ENCODE measurements around the gene MAGEA2B. TPM values are rescaled to one million over a fixed set of nuclear protein-coding genes. Genes with fewer than 3 reads are reported as not detected.
"Not testable (repeated sequence)": the region's sequence is repeated elsewhere in the genome, so short reads cannot be mapped to it uniquely, and the experiment has no call there.

Gene MAGEA2B
- polyA plus RNA-seq, 1 experiment, result not detected

DNA sequence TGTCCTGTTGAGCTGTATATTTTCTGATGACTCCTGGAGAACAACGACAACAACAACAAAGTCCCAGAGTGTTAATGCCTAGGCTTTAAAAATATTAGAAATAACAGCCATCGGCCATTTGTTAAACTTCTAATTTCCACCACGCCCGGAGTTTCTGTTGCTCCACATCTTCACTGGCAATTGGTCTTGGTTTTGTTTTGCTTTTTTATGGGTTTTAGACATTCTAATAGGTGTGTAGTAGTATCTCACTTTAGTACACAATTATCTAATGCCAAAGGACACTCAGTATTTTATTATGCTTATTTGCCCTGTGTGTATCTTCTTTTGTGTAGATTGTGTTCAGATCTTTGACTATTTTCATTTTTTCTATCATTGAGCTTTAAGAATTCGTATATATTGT lies 24.1 kb downstream of the MAGEA2B start:
- ChIA-PET POLR2A (no interaction called here), CTCF (no interaction called here)
- DNase-seq (ENCODE audit: low read depth, low spot score), result no peak

DNA sequence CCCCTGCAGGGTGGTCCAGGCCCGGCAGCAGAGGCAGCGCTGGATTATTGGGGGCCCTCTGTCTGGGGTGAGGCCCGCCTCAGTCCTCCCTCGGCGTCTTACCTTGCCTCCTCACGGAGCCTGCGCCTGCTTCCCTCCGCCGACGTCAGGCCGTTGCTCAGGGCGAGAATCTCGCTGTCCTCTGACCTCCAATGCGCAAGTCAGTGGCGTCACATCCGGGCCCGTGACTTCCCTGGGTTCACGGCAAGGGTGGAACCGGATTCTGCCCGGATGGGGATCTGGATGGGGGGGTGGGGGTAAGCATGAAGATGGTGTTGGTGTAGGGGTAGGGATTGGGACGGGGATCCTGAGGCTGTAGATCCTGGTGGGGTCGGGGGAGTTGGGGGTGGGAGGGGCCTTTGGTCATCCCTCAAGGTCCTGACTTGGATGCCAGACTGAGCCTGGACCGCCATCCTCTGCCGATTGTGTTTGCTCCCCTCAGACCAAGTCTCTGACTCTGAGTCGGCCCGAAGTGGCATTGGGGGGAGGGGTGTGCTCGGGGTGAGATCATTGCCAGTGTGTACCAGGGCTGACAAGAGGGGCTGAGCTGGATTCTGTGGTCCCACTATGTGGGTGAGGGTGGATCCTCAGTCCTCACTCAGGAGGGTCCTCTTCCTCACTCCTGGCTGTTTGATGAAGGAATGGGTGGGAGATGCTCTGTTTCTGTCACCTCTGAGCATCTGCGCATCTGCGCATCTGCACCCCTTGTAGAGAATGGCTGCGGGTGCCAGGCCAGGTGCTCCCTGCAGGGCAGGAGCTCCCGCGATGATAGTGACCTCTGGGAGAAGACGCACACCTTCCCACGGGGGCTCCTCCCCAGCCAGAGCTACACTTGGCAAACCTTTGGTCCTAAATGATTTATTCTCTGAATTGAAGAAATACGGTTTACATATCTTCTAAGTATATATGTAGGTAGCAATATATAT lies 39.5 kb downstream of the MAGEA2B start, which contains the start of gene MAGEA2:
Gene MAGEA2, minus strand, starts transcription at position 157 of the 965 bp plus-strand sequence. CDS start 2,479 bp downstream, outside the sequence.
- CTCF ChIA-PET; H3K27me3 ChIP-seq (ENCODE audit: control insufficient read depth, insufficient read depth, low read length); H3K9me3 ChIP-seq (ENCODE audit: control insufficient read depth, insufficient read depth, low read length); POLR2A ChIA-PET; DNase-seq (ENCODE audit: low read depth, low spot score); H3K27ac ChIP-seq (ENCODE audit: low read depth, low read length); H3K4me3 ChIP-seq (ENCODE audit: low read depth, low read length): not testable (repeated sequence)

More for the DNA sequence above, 24.1 kb downstream of the MAGEA2B start:
- H3K27me3 ChIP-seq (ENCODE audit: control insufficient read depth, insufficient read depth, low read length), result no peaks in the 10 kb centered on the region
- H3K9me3 ChIP-seq (ENCODE audit: control insufficient read depth, insufficient read depth, low read length), result no peaks in the 10 kb centered on the region
- no peak overlapping the region for H3K27ac ChIP-seq (ENCODE audit: low read depth, low read length)
- H3K4me3 ChIP-seq (ENCODE audit: low read depth, low read length), result no peak overlapping the region
- TF ChIP-seq, protein P1, sequence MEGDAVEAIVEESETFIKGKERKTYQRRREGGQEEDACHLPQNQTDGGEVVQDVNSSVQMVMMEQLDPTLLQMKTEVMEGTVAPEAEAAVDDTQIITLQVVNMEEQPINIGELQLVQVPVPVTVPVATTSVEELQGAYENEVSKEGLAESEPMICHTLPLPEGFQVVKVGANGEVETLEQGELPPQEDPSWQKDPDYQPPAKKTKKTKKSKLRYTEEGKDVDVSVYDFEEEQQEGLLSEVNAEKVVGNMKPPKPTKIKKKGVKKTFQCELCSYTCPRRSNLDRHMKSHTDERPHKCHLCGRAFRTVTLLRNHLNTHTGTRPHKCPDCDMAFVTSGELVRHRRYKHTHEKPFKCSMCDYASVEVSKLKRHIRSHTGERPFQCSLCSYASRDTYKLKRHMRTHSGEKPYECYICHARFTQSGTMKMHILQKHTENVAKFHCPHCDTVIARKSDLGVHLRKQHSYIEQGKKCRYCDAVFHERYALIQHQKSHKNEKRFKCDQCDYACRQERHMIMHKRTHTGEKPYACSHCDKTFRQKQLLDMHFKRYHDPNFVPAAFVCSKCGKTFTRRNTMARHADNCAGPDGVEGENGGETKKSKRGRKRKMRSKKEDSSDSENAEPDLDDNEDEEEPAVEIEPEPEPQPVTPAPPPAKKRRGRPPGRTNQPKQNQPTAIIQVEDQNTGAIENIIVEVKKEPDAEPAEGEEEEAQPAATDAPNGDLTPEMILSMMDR (IDR thresholded peaks at IDR 0.05; ENCODE audit: low read depth, low read length), result no peak

DNA sequence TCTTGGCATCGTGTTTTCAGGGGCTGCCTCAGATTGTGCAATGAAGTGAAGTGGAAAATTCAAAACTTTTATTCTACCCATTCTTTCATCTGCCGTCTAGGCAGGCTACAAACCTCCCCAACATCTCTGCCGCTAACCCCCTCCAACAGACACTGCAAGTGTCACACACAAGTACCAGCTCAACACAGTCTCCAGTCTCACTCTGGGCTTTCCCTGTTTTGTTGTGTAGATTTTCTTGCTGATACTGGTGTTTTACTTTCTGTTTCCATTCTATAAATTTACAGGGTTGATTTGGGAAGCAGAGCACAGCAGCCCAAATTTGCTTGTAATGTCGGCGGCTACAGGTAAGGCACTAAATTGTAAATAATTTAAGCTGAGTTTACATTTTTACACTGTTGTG lies 40.4 kb downstream of the MAGEA2B start:
- POLR2A ChIA-PET, CTCF ChIA-PET: not testable (repeated sequence)

DNA sequence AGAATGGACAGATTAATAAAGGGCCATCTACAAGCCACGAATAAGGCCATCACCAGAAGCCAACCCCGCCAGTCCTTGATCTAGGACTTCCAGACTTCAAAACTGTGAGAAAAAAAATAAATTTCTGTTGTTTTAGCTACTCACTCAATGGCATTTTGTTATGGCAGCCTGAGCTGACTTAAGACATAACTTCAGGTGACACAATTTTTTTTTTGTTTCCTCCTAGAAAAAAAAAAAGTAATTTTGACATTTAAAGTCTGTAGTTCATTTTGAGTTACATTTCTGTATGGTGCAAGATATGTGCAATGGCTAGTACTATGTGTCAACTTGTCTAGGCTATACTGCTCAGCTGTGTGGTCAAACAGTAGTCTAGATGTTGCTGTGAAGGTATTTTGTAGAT lies 44.5 kb downstream of the MAGEA2B start, which contains the start of gene CSAG3:
Gene CSAG3, plus strand, starts transcription at position 301 of the 400 bp plus-strand sequence.
- H3K9me3 ChIP-seq (ENCODE audit: control insufficient read depth, insufficient read depth, low read length); H3K27ac ChIP-seq (ENCODE audit: low read depth, low read length); H3K4me3 ChIP-seq (ENCODE audit: low read depth, low read length); CTCF ChIA-PET; POLR2A ChIA-PET; DNase-seq (ENCODE audit: low read depth, low spot score); H3K27me3 ChIP-seq (ENCODE audit: control insufficient read depth, insufficient read depth, low read length): not testable (repeated sequence)

More for the DNA sequence above, 40.4 kb downstream of the MAGEA2B start:
- not testable (repeated sequence) for H3K4me3 ChIP-seq (ENCODE audit: low read depth, low read length); H3K27ac ChIP-seq (ENCODE audit: low read depth, low read length); H3K9me3 ChIP-seq (ENCODE audit: control insufficient read depth, insufficient read depth, low read length); DNase-seq (ENCODE audit: low read depth, low spot score); H3K27me3 ChIP-seq (ENCODE audit: control insufficient read depth, insufficient read depth, low read length)

DNA sequence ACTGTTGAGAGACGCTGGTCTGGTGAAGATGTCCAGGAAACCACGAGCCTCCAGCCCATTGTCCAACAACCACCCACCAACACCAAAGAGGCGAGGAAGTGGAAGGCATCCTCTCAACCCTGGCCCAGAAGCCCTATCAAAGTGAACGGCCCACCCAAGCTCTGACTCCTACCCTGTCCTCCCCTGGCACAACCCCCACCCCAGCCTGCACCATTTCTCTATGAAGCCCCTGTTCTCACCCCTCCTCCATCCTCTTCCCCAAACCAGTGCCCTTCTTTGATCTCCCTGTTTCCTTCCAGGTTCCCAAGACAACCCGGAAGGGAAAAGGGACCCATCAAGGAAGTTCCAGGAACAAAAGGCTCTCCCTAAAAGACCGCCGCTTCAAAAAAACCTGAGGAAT lies 45.1 kb downstream of the MAGEA2B start:
- POLR2A ChIA-PET; H3K27me3 ChIP-seq (ENCODE audit: control insufficient read depth, insufficient read depth, low read length); H3K4me3 ChIP-seq (ENCODE audit: low read depth, low read length); H3K9me3 ChIP-seq (ENCODE audit: control insufficient read depth, insufficient read depth, low read length); CTCF ChIA-PET; DNase-seq (ENCODE audit: low read depth, low spot score); H3K27ac ChIP-seq (ENCODE audit: low read depth, low read length): not testable (repeated sequence)

DNA sequence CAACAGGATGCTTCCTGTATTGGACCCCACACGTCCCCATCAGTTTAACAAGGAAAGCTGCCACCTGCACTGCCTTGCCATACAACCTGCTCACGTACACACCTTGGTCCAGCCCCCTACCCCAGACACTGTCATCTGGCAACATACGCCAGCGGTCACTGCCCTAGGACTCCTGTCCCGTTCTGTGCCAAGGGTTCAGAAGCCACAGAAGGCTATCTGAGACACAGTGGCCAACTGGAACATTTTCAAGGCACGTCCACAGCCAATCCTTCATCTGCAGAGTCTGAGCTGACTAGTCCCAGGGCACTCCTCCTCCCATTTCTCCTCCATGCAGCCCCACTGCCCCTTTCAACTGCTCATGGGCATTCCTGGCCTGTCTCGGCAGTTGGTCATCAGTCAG lies 47.2 kb downstream of the MAGEA2B start:
- H3K9me3 ChIP-seq (ENCODE audit: control insufficient read depth, insufficient read depth, low read length); H3K27me3 ChIP-seq (ENCODE audit: control insufficient read depth, insufficient read depth, low read length); H3K4me3 ChIP-seq (ENCODE audit: low read depth, low read length); DNase-seq (ENCODE audit: low read depth, low spot score); H3K27ac ChIP-seq (ENCODE audit: low read depth, low read length); POLR2A ChIA-PET; CTCF ChIA-PET: not testable (repeated sequence)

DNA sequence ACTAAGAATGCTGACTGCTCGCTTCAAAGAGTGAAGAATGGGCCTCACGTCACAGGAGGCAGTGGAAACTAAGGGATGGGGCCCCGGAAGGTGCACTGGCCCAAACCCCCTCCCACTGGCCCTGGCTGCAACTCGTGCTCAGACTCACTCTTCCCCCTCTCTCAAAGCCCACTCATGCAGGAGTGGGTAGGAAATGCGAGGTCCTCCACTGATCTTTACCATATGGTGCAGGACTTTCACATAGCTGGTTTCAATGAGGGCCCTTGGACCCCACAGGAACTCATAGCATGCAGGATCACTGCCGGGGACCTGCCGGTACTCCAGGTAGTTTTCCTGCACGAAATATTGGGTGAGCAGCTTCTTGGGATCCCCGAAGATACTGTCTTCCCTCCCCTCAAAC lies 52.1 kb downstream of the MAGEA2B start:
- CTCF ChIA-PET; DNase-seq (ENCODE audit: low read depth, low spot score); H3K9me3 ChIP-seq (ENCODE audit: control insufficient read depth, insufficient read depth, low read length); H3K4me3 ChIP-seq (ENCODE audit: low read depth, low read length); H3K27ac ChIP-seq (ENCODE audit: low read depth, low read length); POLR2A ChIA-PET; H3K27me3 ChIP-seq (ENCODE audit: control insufficient read depth, insufficient read depth, low read length): not testable (repeated sequence)

Other genes starting within 250 kb of the MAGEA2B start
- 0.05 TPM in 2 replicates for gene GABRQ, start 76.7 kb upstream of the MAGEA2B start, polyA plus RNA-seq (2011; rRNA removed)
- not detected in 2 replicates for gene MAGEA3, start 15.8 kb upstream of the MAGEA2B start, polyA plus RNA-seq (2011; rRNA removed)
- gene CSAG2, start 5.4 kb upstream of the MAGEA2B start, polyA plus RNA-seq (2011; rRNA removed), result not detected in 2 replicates
- not detected in 2 replicates for gene CSAG1, start 19.1 kb downstream of the MAGEA2B start, polyA plus RNA-seq (2011; rRNA removed)
- not detected in 2 replicates for gene MAGEA12, start 19.1 kb downstream of the MAGEA2B start, polyA plus RNA-seq (2011; rRNA removed)
- gene MAGEA2, start 39.2 kb downstream of the MAGEA2B start, polyA plus RNA-seq (2011; rRNA removed), result not detected in 2 replicates
- gene CSAG3, start 44.6 kb downstream of the MAGEA2B start, polyA plus RNA-seq (2011; rRNA removed), result not detected in 2 replicates
- not detected in 2 replicates for gene MAGEA6, start 55.1 kb downstream of the MAGEA2B start, polyA plus RNA-seq (2011; rRNA removed)
- 53.8 and 70.9 TPM in 2 replicates for gene CETN2, start 116.1 kb downstream of the MAGEA2B start, polyA plus RNA-seq (2011; rRNA removed)
- 19.6 and 21.0 TPM in 2 replicates for gene NSDHL, start 116.4 kb downstream of the MAGEA2B start, polyA plus RNA-seq (2011; rRNA removed)
- 8.7 and 10.3 TPM in 2 replicates for gene ZNF185, start 183.4 kb downstream of the MAGEA2B start, polyA plus RNA-seq (2011; rRNA removed)